Measurements from ENCODE around the gene PCDHA8.
"Not testable (repeated sequence)": the region's sequence is repeated elsewhere in the genome, so short reads cannot be mapped to it uniquely, and the experiment has no call there.

PCDHA8 gene

GRCh38 chr5:140829511-140830501, 11.2 kb upstream of the PCDHA8 start:
- not testable (repeated sequence) for DNase-seq

- peak; percentile 8 for DNase-seq
Observed at GRCh38 chr5:140833993-140834392, 7.0 kb upstream of the PCDHA8 start, which contains the start of gene PCDHA7. Gene PCDHA7, plus strand, starts transcription at chr5:140834269. Its CDS starts 115 bp downstream, at chr5:140834384.

GRCh38 chr5:140834439-140835008, 6.5 kb upstream of the PCDHA8 start:
- not testable (repeated sequence) for DNase-seq

DNA sequence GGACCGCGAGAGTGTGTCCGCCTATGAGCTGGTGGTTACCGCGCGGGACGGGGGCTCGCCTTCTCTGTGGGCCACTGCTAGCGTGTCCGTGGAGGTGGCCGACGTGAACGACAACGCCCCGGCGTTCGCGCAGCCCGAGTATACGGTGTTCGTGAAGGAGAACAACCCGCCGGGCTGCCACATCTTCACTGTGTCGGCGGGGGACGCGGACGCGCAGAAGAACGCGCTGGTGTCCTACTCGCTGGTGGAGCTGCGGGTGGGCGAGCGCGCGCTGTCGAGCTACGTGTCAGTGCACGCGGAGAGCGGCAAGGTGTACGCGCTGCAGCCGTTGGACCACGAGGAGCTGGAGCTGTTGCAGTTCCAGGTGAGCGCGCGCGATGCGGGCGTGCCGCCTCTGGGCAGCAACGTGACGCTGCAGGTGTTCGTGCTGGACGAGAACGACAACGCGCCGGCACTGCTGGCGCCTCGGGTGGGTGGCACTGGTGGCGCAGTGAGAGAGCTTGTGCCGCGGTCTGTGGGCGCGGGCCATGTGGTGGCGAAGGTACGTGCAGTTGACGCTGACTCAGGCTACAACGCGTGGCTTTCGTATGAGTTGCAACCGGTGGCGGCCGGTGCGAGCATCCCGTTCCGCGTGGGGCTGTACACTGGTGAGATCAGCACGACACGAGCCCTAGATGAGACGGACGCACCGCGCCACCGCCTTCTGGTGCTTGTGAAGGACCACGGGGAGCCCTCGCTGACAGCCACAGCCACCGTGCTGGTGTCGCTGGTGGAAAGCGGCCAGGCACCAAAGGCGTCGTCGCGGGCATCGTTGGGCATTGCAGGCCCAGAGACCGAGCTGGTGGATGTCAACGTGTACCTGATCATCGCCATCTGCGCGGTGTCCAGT, 5.1 kb upstream of the PCDHA8 start:
- DNase-seq = no peak

GRCh38 chr5:140842798-140843733, 2.1 kb downstream of the PCDHA8 start:
- DNase-seq = no peak

DNA sequence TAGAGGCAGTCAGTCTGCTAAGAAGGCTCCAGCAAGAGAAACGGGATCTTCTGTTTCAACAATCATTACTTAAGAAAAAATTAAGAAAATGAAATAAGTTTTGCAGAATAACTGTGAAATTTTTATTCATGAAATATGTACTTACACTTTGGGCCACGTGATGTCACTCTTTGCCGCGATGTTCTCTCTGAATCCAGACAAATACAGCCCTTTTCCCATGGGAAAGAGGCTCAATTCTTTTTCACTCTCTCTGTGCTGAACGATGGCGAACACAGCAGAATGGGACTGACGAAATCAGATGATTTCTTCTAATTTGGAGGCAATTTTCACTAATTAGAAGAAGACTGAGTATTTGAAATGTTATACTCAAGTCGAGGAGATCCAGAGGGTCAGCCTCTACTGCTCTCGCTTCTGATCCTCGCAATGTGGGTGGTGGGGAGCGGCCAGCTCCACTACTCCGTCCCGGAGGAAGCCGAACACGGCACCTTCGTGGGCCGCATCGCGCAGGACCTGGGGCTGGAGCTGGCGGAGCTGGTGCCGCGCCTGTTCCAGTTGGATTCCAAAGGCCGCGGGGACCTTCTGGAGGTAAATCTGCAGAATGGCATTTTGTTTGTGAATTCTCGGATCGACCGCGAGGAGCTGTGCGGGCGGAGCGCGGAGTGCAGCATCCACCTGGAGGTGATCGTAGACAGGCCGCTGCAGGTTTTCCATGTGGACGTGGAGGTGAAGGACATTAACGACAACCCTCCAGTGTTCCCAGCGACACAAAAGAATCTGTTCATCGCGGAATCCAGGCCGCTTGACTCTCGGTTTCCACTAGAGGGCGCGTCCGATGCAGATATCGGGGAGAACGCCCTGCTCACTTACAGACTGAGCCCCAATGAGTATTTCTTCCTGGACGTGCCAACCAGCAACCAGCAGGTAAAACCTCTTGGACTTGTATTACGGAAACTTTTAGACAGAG, 7.4 kb downstream of the PCDHA8 start, which contains the start of gene PCDHA9:
TSS of gene PCDHA9 (plus strand) at position 244 of the 964 bp plus-strand sequence. CDS start at position 358, 114 bp downstream.
- DNase-seq = not testable (repeated sequence)

- not testable (repeated sequence) for DNase-seq
Observed at GRCh38 chr5:140849831-140850634, 9.0 kb downstream of the PCDHA8 start.

- DNase-seq = peak; percentile 63
Observed at GRCh38 chr5:140855772-140856674, 15.0 kb downstream of the PCDHA8 start, which contains the start of gene PCDHA10. Gene PCDHA10, plus strand, starts transcription at chr5:140855897. Its CDS starts 152 bp downstream, at chr5:140856049.

DNA sequence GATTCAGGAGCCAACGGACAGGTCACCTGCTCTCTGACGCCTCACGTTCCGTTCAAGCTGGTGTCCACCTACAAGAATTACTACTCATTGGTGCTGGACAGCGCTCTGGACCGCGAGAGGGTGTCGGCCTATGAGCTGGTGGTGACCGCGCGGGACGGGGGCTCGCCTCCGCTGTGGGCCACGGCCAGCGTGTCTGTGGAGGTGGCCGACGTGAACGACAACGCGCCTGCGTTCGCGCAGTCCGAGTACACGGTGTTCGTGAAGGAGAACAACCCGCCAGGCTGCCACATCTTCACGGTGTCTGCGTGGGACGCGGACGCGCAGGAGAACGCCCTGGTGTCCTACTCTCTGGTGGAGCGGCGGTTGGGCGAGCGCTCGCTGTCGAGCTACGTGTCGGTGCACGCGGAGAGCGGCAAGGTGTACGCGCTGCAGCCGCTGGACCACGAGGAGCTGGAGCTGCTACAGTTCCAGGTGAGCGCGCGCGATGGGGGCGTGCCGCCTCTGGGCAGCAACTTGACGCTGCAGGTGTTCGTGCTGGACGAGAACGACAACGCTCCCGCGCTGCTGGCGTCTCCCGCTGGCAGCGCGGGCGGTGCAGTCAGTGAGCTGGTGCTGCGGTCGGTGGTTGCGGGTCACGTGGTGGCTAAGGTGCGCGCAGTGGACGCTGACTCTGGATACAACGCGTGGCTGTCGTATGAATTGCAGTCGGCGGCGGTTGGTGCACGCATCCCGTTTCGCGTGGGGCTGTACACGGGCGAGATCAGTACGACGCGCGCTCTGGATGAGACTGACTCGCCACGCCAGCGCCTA, 16.4 kb downstream of the PCDHA8 start:
- no peak for DNase-seq

DNA sequence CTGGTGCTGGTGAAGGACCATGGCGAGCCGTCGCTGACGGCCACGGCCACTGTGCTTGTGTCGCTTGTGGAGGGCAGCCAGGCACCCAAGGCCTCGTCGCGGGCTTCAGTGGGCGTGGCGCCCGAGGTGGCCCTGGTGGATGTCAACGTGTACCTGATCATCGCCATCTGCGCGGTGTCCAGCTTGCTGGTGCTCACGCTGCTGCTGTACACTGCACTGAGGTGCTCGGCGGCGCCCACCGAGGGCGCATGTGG, 16.9 kb downstream of the PCDHA8 start:
- DNase-seq = no peak

DNA sequence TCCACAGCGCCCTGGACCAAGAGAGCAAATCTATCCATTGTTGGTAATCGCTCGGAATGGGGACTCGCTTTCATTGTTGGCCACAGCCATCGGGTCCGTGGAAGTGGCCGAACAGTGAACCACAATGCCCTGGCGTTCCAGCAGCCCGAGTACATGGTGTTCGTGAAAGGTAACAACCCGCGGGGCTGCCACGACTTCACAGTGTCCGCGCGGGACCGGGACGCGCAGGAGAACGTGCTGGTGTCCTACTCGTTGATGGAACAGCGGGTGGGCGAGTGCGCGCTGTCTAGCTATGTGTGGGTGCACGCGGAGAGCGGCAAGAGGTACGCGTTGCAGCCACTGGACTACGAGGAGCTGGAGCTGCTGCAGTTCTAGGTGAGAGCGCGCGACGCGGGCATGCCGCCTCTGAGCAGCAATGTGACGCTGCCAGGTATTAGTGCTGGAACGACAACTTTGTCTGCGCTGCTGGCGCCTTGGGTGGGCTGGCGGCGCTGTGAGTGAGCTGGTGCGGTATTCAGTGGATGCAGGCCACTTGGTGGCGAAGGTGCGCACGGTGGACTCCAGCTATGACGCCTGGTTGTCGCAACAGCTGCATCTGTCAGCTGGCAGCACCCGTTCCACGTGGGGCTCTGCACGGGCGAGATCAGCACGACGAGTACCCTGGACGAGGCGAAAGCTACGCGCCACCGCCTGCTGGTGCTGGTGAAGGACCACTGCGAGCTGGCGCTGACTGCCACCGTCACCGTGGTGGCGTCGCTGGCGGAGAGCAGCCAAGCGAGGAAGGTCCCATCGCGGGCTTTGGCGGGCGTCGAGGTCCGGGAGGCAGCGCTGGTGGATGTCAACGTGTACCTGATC, 21.7 kb downstream of the PCDHA8 start:
- no peak for DNase-seq

GRCh38 chr5:140868721-140869554, 28.0 kb downstream of the PCDHA8 start, which contains the start of gene PCDHA11:
Gene PCDHA11, plus strand, starts transcription at chr5:140868957. Its CDS starts 147 bp downstream, at chr5:140869104.
- no peak for DNase-seq

DNA sequence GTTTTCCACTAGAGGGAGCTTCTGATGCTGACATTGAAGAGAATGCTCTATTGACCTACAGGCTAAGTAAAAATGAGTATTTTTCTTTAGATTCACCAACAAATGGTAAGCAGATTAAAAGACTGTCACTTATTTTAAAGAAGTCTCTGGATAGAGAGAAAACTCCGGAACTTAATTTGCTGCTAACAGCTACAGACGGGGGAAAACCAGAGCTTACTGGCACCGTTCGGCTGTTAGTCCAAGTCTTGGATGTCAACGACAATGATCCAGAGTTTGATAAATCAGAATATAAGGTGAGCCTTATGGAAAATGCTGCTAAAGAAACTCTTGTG, 28.5 kb downstream of the PCDHA8 start:
- no peak for DNase-seq

- no peak for DNase-seq
Observed at GRCh38 chr5:140870221-140871201, 29.5 kb downstream of the PCDHA8 start.
